GM23338 (cell line): Measurements from ENCODE around the gene BAG3.

Experiments used
- CREB1 ChIP-seq: fragments of 250-450 bp; sonication (Bioruptor Pico); IDR thresholded peaks from 2 replicates; pipeline ENCODE4 v1.5.0; 2020; ENCODE audit warnings: low read depth, mild to moderate bottlenecking, moderate library complexity
- CTCF ChIP-seq, 2 experiments: fragments of 200-600 bp in 1 of 2; sonication (generic) in 1 of 2; conservative IDR thresholded peaks; 2 replicates each; pipeline versions ENCODE4 v1.5.1 to v1.6.1; 2016 to 2017; ENCODE audit warnings: antibody characterized with exemption in 2 of 2, low read depth in 2 of 2, mild to moderate bottlenecking in 2 of 2, moderate library complexity in 1 of 2
- EZH2 ChIP-seq: fragments of 200-600 bp; sonication (generic); IDR thresholded peaks from one replicate; pipeline ENCODE4 v1.8.0; 2017; ENCODE audit warnings: antibody characterized with exemption, mild to moderate bottlenecking, low read depth; ENCODE audit not compliant: unreplicated experiment
- EZH2phosphoT487 ChIP-seq: fragments of 200-600 bp; sonication (generic); IDR thresholded peaks from one replicate; pipeline ENCODE4 v1.8.1; 2018; ENCODE audit warnings: antibody characterized with exemption; ENCODE audit not compliant: unreplicated experiment
- JUNB ChIP-seq: IDR thresholded peaks from one replicate; pipeline ENCODE4 v1.6.1; 2016; ENCODE audit warnings: antibody characterized with exemption; ENCODE audit not compliant: unreplicated experiment
- POLR2AphosphoS5 ChIP-seq: IDR thresholded peaks from 2 replicates; pipeline ENCODE4 v1.6.1; 2016; ENCODE audit warnings: antibody characterized with exemption, low read depth
- REST ChIP-seq: IDR thresholded peaks from one replicate; pipeline ENCODE4 v1.6.1; 2018; ENCODE audit warnings: antibody characterized with exemption; ENCODE audit not compliant: unreplicated experiment
- ZNF114 ChIP-seq: fragments of 250-450 bp; sonication (Bioruptor Pico); IDR thresholded peaks from 2 replicates; pipeline ENCODE4 v1.5.0; 2020; ENCODE audit warnings: mild to moderate bottlenecking, moderate library complexity

- TF ChIP-seq CTCF (conservative IDR thresholded peaks at IDR 0.05; ENCODE audit: low read depth in 2 of 2): no peak
- no peak for TF ChIP-seq EZH2phosphoT487
- no peak for TF ChIP-seq POLR2AphosphoS5
- no peak for TF ChIP-seq EZH2
- no peak for TF ChIP-seq CREB1
- no peak for TF ChIP-seq ZNF114 (CRISPR knock-in tag)
- TF ChIP-seq REST: no peak
- no peak for TF ChIP-seq JUNB
Measured at GRCh38 chr10:119653916-119654315, 2.7 kb downstream of the BAG3 start.
